Left lung (tissue), 10 donors: ENCODE results near the gene S100PBP. TPM values are rescaled to one million over a fixed set of nuclear protein-coding genes. Genes with fewer than 3 reads are reported as not detected.

Experiments
- ATAC-seq: fragments of 200-7000 bp; cut with Tn5 transposase; one replicate; pipeline ENCODE4 v1.9.1; 2020; ENCODE audit warnings: moderate library complexity
- DNase-seq, 4 donors: peaks; one replicate each; pipeline ENCODE4 v3.0.0-alpha.2; 2013 to 2020
- H3K27ac ChIP-seq, 2 donors: fragments of 200-600 bp; sonication (generic) in 1 of 2; one replicate each; pipeline versions ENCODE4 v1.5.0 to v1.8.0; 2020 to 2021
- H3K27me3 ChIP-seq, 2 donors: fragments of 200-600 bp; sonication (generic) in 1 of 2; one replicate each; pipeline versions ENCODE4 v1.5.0 to v1.8.0; 2020 to 2021
- H3K36me3 ChIP-seq, 2 donors: fragments of 200-600 bp; sonication (generic) in 1 of 2; one replicate each; pipeline versions ENCODE4 v1.5.0 to v1.8.0; 2020 to 2021
- H3K4me1 ChIP-seq, 2 donors: fragments of 200-600 bp; one replicate each; pipeline ENCODE4 v1.8.0; 2021
- H3K4me3 ChIP-seq, 2 donors: fragments of 200-600 bp; sonication (generic) in 1 of 2; one replicate each; pipeline versions ENCODE4 v1.5.0 to v1.8.0; 2020 to 2021; ENCODE audit warnings: mild to moderate bottlenecking in 1 of 2
- H3K9me3 ChIP-seq, 2 donors: fragments of 200-600 bp; sonication (generic) in 1 of 2; one replicate each; pipeline versions ENCODE4 v1.5.0 to v1.8.0; 2020 to 2021
- intact Hi-C, 2 donors: fragments of 100-400 bp; cut with DNase I; formaldehyde crosslinking; loops; one replicate each; pipeline versions ENCODE4 v1.11.2 to v1.14.2; 2022
- polyA plus RNA-seq, 6 donors: library from polyadenylated mRNA; unstranded; fragments of 120-200 nt; gene quantifications; one replicate each; pipeline ENCODE4 v1.2.1, GENCODE V29; 2013; ENCODE audit not compliant: insufficient read length in 6 of 6
- total RNA-seq, 2 donors: library from RNA; stranded (reverse); fragmentation: NEBNext Ultra II Directional; extraction: Animal tissue kit (Norgen Biotek cat#: 25700); gene quantifications; one replicate each; pipeline ENCODE4 v1.2.1, GENCODE V29; 2021
- TF ChIP-seq, protein P1 (sequence below), 2 donors: fragments of 200-600 bp; sonication (generic) in 1 of 2; IDR thresholded peaks; one replicate each; pipeline versions ENCODE4 v1.5.0 to v1.8.0; 2021; ENCODE audit warnings: antibody characterized with exemption in 2 of 2
- donor health status: DM: no; HTN: yes; CAD: no.
- donor health status: DM: no; HTN: no; CAD: no.

The S100PBP gene
- total and polyA plus RNA-seq, 8 donors, result 32.3 to 56.5 (median 51.1) TPM

- peak in 3 of 4 donors; percentile 77 to 91 (median 81) for DNase-seq
Observed at GRCh38 chr1:32773018-32773763, 44.3 kb upstream of the S100PBP start.

GRCh38 chr1:32773764-32774463 lies 43.5 kb upstream of the S100PBP start:
- ATAC-seq, result no peak
- TF ChIP-seq, protein P1, sequence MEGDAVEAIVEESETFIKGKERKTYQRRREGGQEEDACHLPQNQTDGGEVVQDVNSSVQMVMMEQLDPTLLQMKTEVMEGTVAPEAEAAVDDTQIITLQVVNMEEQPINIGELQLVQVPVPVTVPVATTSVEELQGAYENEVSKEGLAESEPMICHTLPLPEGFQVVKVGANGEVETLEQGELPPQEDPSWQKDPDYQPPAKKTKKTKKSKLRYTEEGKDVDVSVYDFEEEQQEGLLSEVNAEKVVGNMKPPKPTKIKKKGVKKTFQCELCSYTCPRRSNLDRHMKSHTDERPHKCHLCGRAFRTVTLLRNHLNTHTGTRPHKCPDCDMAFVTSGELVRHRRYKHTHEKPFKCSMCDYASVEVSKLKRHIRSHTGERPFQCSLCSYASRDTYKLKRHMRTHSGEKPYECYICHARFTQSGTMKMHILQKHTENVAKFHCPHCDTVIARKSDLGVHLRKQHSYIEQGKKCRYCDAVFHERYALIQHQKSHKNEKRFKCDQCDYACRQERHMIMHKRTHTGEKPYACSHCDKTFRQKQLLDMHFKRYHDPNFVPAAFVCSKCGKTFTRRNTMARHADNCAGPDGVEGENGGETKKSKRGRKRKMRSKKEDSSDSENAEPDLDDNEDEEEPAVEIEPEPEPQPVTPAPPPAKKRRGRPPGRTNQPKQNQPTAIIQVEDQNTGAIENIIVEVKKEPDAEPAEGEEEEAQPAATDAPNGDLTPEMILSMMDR (IDR thresholded peaks at IDR 0.05), result no peak
- H3K4me3 ChIP-seq, result no peak overlapping the region
- H3K27me3 ChIP-seq, result no peaks in the 10 kb centered on the region
- no peaks in the 10 kb centered on the region for H3K9me3 ChIP-seq
- intact Hi-C loops, result loop anchor here in 1 of 2 donors (5.0 kb wide), 1 partner anchor 62 kb away; no protein-coding TSS in a partner anchor
- H3K4me1 ChIP-seq, result peaks cover 9 to 20% of the 10 kb centered on the region in 2 donors
- DNase-seq, result no peak
- peaks cover 0 to 73% of the 10 kb centered on the region in 2 donors for H3K36me3 ChIP-seq
- H3K27ac ChIP-seq, result peak overlapping the region in 1 of 2 donors; percentile 23

More at GRCh38 chr1:32773018-32773763, 44.3 kb upstream of the S100PBP start:
- Histone ChIP-seq H3K4me1 (peaks cover 9 to 20% of the 10 kb centered on the region in 2 donors), H3K27me3 (no peaks in the 10 kb centered on the region), H3K36me3 (peaks cover 0 to 69% of the 10 kb centered on the region in 2 donors), H3K27ac (no peak overlapping the region), H3K4me3 (no peak overlapping the region), H3K9me3 (no peaks in the 10 kb centered on the region)
- TF ChIP-seq, protein P1 (IDR thresholded peaks at IDR 0.05), result peak; percentile 81 to 86
- intact Hi-C loops, result loop anchor here in 1 of 2 donors (5.0 kb wide), 1 partner anchor 61 kb away; no protein-coding TSS in a partner anchor
- peak; percentile 86 for ATAC-seq

DNA sequence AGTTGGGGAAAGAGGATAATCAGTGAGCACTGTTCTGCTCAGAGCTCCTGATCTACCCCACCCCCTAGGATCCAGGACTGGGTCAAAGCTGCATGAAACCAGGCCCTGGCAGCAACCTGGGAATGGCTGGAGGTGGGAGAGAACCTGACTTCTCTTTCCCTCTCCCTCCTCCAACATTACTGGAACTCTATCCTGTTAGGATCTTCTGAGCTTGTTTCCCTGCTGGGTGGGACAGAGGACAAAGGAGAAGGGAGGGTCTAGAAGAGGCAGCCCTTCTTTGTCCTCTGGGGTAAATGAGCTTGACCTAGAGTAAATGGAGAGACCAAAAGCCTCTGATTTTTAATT lies 43.0 kb upstream of the S100PBP start:
- H3K27ac ChIP-seq, result peak overlapping the region in 1 of 2 donors; percentile 23
- TF ChIP-seq, protein P1 (IDR thresholded peaks at IDR 0.05), result no peak
- H3K4me1 ChIP-seq, result peaks cover 9 to 20% of the 10 kb centered on the region in 2 donors
- no peak for ATAC-seq
- H3K27me3 ChIP-seq, result no peaks in the 10 kb centered on the region
- no peak for DNase-seq
- no peak overlapping the region for H3K4me3 ChIP-seq
- intact Hi-C loops, result loop anchor here in 1 of 2 donors (5.0 kb wide), 1 partner anchor 62 kb away; no protein-coding TSS in a partner anchor
- peaks cover 0 to 78% of the 10 kb centered on the region in 2 donors for H3K36me3 ChIP-seq
- H3K9me3 ChIP-seq, result no peaks in the 10 kb centered on the region

DNA sequence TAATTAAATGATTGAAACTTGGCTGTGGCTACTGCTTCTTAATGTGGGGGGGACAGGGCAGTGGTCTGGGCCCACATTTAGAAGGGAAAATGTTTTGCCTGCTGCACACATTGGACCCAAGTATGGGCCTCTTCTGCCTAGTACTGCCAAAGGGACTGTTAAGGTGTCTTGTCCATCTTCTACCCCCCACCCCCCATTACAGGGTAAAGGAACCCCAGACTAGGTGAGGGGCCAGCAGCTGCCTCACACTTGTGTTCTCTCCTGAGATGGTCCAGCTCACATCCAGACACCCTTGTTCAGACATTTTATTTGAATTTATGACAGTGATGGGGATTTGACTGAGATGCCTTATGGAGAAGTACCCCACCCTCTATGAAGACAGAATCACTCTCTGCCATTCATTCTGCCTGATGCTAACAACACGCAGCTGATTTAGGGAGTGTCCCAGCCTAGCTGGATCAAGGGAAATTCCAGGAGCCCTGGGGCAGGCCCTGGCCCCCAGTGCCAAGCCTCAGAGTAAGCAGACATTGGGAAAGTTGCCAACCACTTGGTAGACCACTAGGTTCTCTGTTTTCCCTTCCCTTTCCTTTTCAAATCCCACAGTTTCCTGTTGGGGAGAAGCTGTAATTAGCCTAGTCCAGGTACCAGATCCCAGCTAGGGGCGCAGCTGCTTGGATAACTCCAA lies 42.4 kb upstream of the S100PBP start:
- intact Hi-C loops, result loop anchor here in 1 of 2 donors (5.0 kb wide), 1 partner anchor 63 kb away; no protein-coding TSS in a partner anchor
- peak overlapping the region in 1 of 2 donors; percentile 29 for H3K27ac ChIP-seq
- no peaks in the 10 kb centered on the region for H3K9me3 ChIP-seq
- H3K36me3 ChIP-seq, result peaks cover 0 to 79% of the 10 kb centered on the region in 2 donors
- DNase-seq (no peak), ATAC-seq (peak; percentile 5)
- TF ChIP-seq, protein P1 (IDR thresholded peaks at IDR 0.05), result no peak
- H3K27me3 ChIP-seq, result no peaks in the 10 kb centered on the region
- H3K4me1 ChIP-seq, result peaks cover 9 to 20% of the 10 kb centered on the region in 2 donors
- H3K4me3 ChIP-seq, result no peak overlapping the region
